Renal cortical epithelial cell (primary cell): Measurements from ENCODE around the gene HAAO. TPM values are rescaled to one million over a fixed set of nuclear protein-coding genes. Genes with fewer than 3 reads are reported as not detected.
A peak's percentile ranks its signal among the peaks of the same experiment; 100 is the strongest.

ENCODE experiments used
- DNase-seq: peaks from one replicate; pipeline ENCODE4 v3.0.0-alpha.2; 2011; ENCODE audit warnings: low read depth
- total RNA-seq: library from RNA; depleted of rRNA; stranded (reverse); fragments of >200 nt; gene quantifications from 2 replicates; pipeline ENCODE4 v1.2.3, GENCODE V29; 2014

The HAAO gene
- total RNA-seq, 1 donor from 2014 or later: 1.1 TPM

GRCh38 chr2:42813763-42814162 is 21.4 kb upstream of the HAAO start:
- DNase-seq: no peak

- peak; percentile 58 for DNase-seq
Measured at GRCh38 chr2:42812899-42813479, 20.6 kb upstream of the HAAO start.

GRCh38 chr2:42810971-42811811 is 18.8 kb upstream of the HAAO start:
- no peak for DNase-seq

GRCh38 chr2:42810121-42810970 is 18.0 kb upstream of the HAAO start:
- DNase-seq: peak; percentile 91

GRCh38 chr2:42809819-42810120 is 17.4 kb upstream of the HAAO start:
- no peak for DNase-seq

GRCh38 chr2:42809131-42809818 is 16.9 kb upstream of the HAAO start:
- peak; percentile 44 for DNase-seq

- DNase-seq: no peak
Measured at GRCh38 chr2:42808301-42808700, 15.9 kb upstream of the HAAO start.

- no peak for DNase-seq
Measured at GRCh38 chr2:42806786-42807185, 14.4 kb upstream of the HAAO start.

GRCh38 chr2:42804891-42805290 is 12.5 kb upstream of the HAAO start:
- DNase-seq: no peak

- no peak for DNase-seq
Measured at GRCh38 chr2:42804338-42804737, 12.0 kb upstream of the HAAO start.

- DNase-seq: no peak
Measured at GRCh38 chr2:42802150-42802549, 9.8 kb upstream of the HAAO start.

- DNase-seq: peak; percentile 52
Measured at GRCh38 chr2:42801381-42801780, 9.0 kb upstream of the HAAO start.

- no peak for DNase-seq
Measured at GRCh38 chr2:42800981-42801380, 8.6 kb upstream of the HAAO start.

- DNase-seq: no peak
Measured at GRCh38 chr2:42800461-42800962, 8.1 kb upstream of the HAAO start.

- DNase-seq: no peak
Measured at GRCh38 chr2:42799881-42800280, 7.5 kb upstream of the HAAO start.

- DNase-seq: no peak
Measured at GRCh38 chr2:42797281-42797680, 4.9 kb upstream of the HAAO start.

GRCh38 chr2:42796427-42797248 is 4.3 kb upstream of the HAAO start:
- no peak for DNase-seq

- DNase-seq: no peak
Measured at GRCh38 chr2:42795841-42796301, 3.5 kb upstream of the HAAO start.

- no peak for DNase-seq
Measured at GRCh38 chr2:42795275-42795674, 2.9 kb upstream of the HAAO start.

GRCh38 chr2:42794271-42795046 is 2.1 kb upstream of the HAAO start:
- DNase-seq: peak; percentile 43
